ENCODE results near the gene PANK4.

PANK4 gene

DNA sequence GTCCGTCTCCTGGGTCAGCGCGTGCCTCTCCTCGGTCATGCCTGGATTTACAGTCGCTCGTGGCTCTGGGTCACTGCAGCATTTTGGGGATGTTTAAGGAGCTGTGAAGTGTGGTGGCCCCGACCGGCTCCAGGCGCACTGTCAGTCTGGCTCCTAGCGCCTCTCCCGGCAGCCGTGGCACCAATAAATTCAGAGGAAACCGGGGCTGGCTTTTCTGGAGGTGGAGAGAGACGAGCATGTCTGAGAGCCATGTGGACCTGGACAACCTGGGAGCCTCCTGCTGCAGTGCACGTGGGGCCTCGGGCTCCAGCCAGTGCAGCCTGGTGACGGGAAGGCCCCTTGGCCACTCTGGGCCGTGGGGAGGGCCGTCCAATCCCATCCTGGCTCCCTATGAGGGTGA, 33.2 kb downstream of the PANK4 start:
- no peak overlapping the region for H3K4me3 Mint-ChIP-seq
- no peaks in the 10 kb centered on the region for H3K36me3 Mint-ChIP-seq (ENCODE audit: low read depth)
- no peak for TF ChIP-seq CTCF (IDR thresholded peaks at IDR 0.05; ENCODE audit: unreplicated experiment in 3 of 3)
- H3K4me1 Mint-ChIP-seq, result no peaks in the 10 kb centered on the region
- peaks cover 8% of the 10 kb centered on the region for H3K9me3 Mint-ChIP-seq
- H3K27me3 Mint-ChIP-seq (ENCODE audit: low read depth), result peaks cover 4% of the 10 kb centered on the region
- H3K27ac Mint-ChIP-seq, result no peak overlapping the region

DNA sequence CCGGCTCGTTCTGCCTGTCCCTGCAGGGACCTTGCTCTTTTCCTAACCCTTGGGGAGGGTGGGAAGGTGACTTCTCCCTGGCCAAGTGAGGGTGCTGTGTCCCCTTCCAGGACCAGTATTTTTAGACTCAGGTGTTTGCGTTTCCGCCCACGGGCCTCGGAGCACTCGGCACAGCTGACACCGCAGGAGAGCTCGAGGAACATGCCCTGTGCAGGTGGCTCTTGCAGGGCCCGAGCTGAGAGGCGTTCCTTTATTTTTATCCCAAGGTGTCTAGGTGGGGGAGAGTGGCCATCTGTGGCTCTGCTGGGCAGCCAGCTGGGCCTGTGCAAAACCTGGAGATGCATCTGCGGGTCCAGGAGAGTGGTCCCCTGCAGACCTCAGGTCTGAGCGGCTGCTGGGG, 34.3 kb downstream of the PANK4 start:
- H3K4me3 Mint-ChIP-seq, result no peak overlapping the region
- H3K27me3 Mint-ChIP-seq (ENCODE audit: low read depth), result peaks cover 4% of the 10 kb centered on the region
- no peak for TF ChIP-seq CTCF (IDR thresholded peaks at IDR 0.05; ENCODE audit: unreplicated experiment in 3 of 3)
- no peaks in the 10 kb centered on the region for H3K4me1 Mint-ChIP-seq
- H3K27ac Mint-ChIP-seq, result no peak overlapping the region
- no peaks in the 10 kb centered on the region for H3K36me3 Mint-ChIP-seq (ENCODE audit: low read depth)
- peaks cover 13% of the 10 kb centered on the region for H3K9me3 Mint-ChIP-seq

DNA sequence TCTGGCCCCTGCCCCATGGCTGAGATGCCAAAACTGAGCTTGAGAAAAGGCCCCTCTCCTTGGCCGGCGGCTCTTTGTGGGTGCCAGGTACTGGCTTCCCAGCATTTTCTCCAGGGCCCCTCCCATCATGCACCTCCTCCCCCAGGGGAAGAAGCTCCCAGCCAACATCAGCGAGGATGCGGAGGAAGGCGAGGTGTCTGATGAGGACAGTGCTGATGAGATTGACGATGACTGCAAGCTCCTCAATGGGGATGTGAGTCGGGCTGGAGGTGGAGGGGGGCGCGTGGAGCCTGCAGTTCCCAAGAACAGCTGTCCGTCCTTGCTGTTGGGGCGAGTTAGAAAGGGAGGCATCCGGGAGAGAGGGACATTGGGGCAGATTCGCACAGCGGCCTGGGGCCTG, 36.8 kb downstream of the PANK4 start:
- no peak overlapping the region for H3K27ac Mint-ChIP-seq
- peaks cover 13% of the 10 kb centered on the region for H3K9me3 Mint-ChIP-seq
- peaks cover 4% of the 10 kb centered on the region for H3K27me3 Mint-ChIP-seq (ENCODE audit: low read depth)
- no peaks in the 10 kb centered on the region for H3K4me1 Mint-ChIP-seq
- no peak overlapping the region for H3K4me3 Mint-ChIP-seq
- no peaks in the 10 kb centered on the region for H3K36me3 Mint-ChIP-seq (ENCODE audit: low read depth)
- TF ChIP-seq CTCF (IDR thresholded peaks at IDR 0.05; ENCODE audit: unreplicated experiment in 3 of 3), result no peak

DNA sequence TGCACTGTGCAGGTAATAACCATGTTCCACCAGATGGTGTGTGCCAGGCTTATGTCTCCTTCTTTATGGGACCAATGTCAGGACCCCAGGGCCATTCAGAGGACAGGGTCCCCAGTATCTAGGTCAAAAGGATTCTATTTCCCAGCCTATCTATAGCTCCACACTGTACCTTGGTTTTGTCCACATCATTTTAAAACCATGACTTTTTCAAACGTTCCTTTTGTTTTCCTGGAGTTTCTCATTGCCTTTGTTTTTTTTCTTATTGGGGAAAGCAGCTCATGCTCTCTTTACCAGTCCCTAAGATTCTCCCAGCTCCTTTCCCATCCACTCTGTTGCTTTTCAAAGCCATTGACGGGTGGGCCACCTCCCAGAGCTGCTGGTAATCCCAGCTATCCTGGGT, 37.7 kb downstream of the PANK4 start:
- Mint-ChIP-seq H3K4me3 (no peak overlapping the region), H3K27me3 (ENCODE audit: low read depth) (peaks cover 4% of the 10 kb centered on the region), H3K4me1 (no peaks in the 10 kb centered on the region), H3K36me3 (ENCODE audit: low read depth) (no peaks in the 10 kb centered on the region), H3K27ac (no peak overlapping the region), H3K9me3 (peaks cover 13% of the 10 kb centered on the region)
- no peak for TF ChIP-seq CTCF (IDR thresholded peaks at IDR 0.05; ENCODE audit: unreplicated experiment in 3 of 3)

DNA sequence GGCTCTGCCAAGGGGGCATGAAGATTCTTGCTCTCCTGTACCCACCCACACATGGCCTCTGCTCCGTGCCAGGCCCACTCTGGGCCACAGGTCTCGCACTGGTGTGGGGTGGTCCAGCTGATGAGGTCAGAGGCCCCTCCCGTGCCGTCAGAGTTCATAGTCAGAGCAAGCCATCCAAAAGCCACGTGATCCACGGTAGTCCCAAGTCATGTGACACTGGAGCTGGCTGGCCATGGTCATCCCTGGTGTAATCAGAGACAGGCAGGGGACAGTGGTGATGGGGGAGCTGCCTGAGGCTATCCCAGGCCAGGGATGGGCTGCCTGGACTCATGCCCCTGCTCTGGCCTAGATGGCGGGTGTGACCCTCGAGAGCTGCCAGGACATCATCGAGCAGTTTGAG, 39.8 kb downstream of the PANK4 start:
- Mint-ChIP-seq H3K36me3 (ENCODE audit: low read depth) (no peaks in the 10 kb centered on the region), H3K27ac (no peak overlapping the region), H3K9me3 (peaks cover 13% of the 10 kb centered on the region), H3K4me1 (no peaks in the 10 kb centered on the region), H3K4me3 (no peak overlapping the region), H3K27me3 (ENCODE audit: low read depth) (no peaks in the 10 kb centered on the region)
- no peak for TF ChIP-seq CTCF (IDR thresholded peaks at IDR 0.05; ENCODE audit: unreplicated experiment in 3 of 3)

DNA sequence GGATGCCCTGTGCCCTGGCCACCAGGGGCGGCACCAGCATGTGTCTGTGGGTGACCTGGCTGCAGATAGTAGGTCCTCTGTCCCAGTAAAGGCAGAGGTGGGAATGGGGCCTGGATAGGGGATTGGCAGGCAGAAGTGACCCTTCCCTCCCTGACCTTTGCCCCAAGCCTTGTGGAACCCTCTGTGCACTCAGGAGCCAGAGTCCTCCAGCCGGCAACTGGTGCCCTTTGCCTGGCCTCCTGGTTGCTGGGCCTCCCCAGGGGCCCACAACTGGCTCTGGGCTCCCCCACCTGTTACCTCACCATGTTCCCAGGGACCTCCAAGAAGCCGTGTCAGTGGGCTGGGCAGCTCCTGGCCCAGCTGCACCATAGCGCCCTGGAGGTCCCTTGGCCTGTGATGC, 40.4 kb downstream of the PANK4 start:
- H3K27ac Mint-ChIP-seq, result no peak overlapping the region
- no peak overlapping the region for H3K4me3 Mint-ChIP-seq
- H3K36me3 Mint-ChIP-seq (ENCODE audit: low read depth), result no peaks in the 10 kb centered on the region
- no peak for TF ChIP-seq CTCF (IDR thresholded peaks at IDR 0.05; ENCODE audit: unreplicated experiment in 3 of 3)
- H3K27me3 Mint-ChIP-seq (ENCODE audit: low read depth), result no peaks in the 10 kb centered on the region
- H3K9me3 Mint-ChIP-seq, result peaks cover 13% of the 10 kb centered on the region
- no peaks in the 10 kb centered on the region for H3K4me1 Mint-ChIP-seq
